K562 (cell line): ENCODE measurements around the gene RHEB. TPM values are rescaled to one million over a fixed set of nuclear protein-coding genes. Genes with fewer than 3 reads are reported as not detected.

Experiments
- ATAC-seq: fragments of 200-7000 bp; cut with Tn5 transposase; 3 replicates; pipeline ENCODE4 v1.9.1; 2020; ENCODE audit warnings: moderate library complexity
- BruUV-seq: library from RNA; stranded (reverse); fragments of 400-500 nt; replicated peaks from 2 replicates; lab custom pipeline; 2021; lab: Mats Ljungman, UMichigan
- CTCF ChIA-PET: fragments of 300-600 bp; formaldehyde crosslinking; extraction: SDS; loops from one replicate; lab custom pipeline; 2021; ENCODE audit warnings: low intra/inter-chr PET ratio; lab: Yijun Ruan, JAX
- POLR2A ChIA-PET: fragments of 300-600, 350-650 bp; sonication (Branson Sonifier 250); formaldehyde crosslinking; extraction: SDS; loops from one replicate; lab custom pipeline; 2021; ENCODE audit warnings: antibody characterized with exemption, inconsistent platforms; lab: Yijun Ruan, JAX
- DNase-seq, 4 experiments: peaks; one replicate each; pipeline versions ENCODE4 v3.0.0 to v3.0.0-alpha.2; 2011 to 2018; ENCODE audit warnings: low spot score in 3 of 4, mixed read lengths in 3 of 4; ENCODE audit errors: extremely low read depth in 1 of 4
- FAIRE-seq: peaks from 2 replicates; lab custom pipeline; 2011; peaks lifted over from hg19 to GRCh38; lab: Jason Lieb, UNC
- H2AFZ ChIP-seq: 2 replicates; pipeline ENCODE4 v1.6.0; 2011; ENCODE audit warnings: low read depth, low read length, control low read depth, inconsistent platforms
- H3K27ac ChIP-seq: fragments of 200-600 bp; 3 replicates; pipeline ENCODE4 v1.8.0; 2011; ENCODE audit warnings: low read depth, mild to moderate bottlenecking, control low read depth, inconsistent platforms, low read length, moderate library complexity, mixed read lengths; ENCODE audit errors: extremely low read depth
- H3K27me3 ChIP-seq, 2 experiments: fragments of 300-600 bp in 1 of 2; 2 replicates in 1 of 2; 3 replicates in 1 of 2; pipeline versions ENCODE4 v1.6.0 to v1.8.0; 2011; ENCODE audit warnings: inconsistent platforms in 2 of 2, low read length in 2 of 2, mild to moderate bottlenecking in 1 of 2, mixed read lengths in 1 of 2, moderate library complexity in 1 of 2; ENCODE audit not compliant: control insufficient read depth in 2 of 2, insufficient read depth in 2 of 2
- H3K36me3 ChIP-seq: fragments of 300-600 bp; 3 replicates; pipeline ENCODE4 v1.8.0; 2011; ENCODE audit warnings: mild to moderate bottlenecking, low read length, inconsistent platforms; ENCODE audit not compliant: control insufficient read depth, insufficient read depth
- H3K4me1 ChIP-seq, 2 experiments: fragments of 200-600 bp in 1 of 2; replicated peaks in 1 of 2; 2 replicates in 1 of 2; 3 replicates in 1 of 2; pipeline versions ENCODE4 v1.5.1 to v1.8.0; 2011; ENCODE audit warnings: inconsistent platforms in 2 of 2, low read length in 2 of 2, mild to moderate bottlenecking in 1 of 2, mixed read lengths in 1 of 2, moderate library complexity in 1 of 2; ENCODE audit not compliant: control insufficient read depth in 2 of 2, insufficient read depth in 2 of 2
- H3K4me2 ChIP-seq: 2 replicates; pipeline ENCODE4 v1.6.1; 2011; ENCODE audit warnings: low read length, control low read depth, inconsistent platforms, mixed read lengths; ENCODE audit not compliant: insufficient read depth
- H3K4me3 ChIP-seq: fragments of 200-600 bp; sonication (generic), shearing (Covaris generic); 2 replicates; pipeline ENCODE4 v1.5.1; 2016; ENCODE audit warnings: control low read depth, inconsistent platforms
- H3K79me2 ChIP-seq: fragments of 200-600 bp; 3 replicates; pipeline ENCODE4 v1.8.0; 2011; ENCODE audit warnings: low read length, inconsistent platforms; ENCODE audit not compliant: control insufficient read depth, insufficient read depth
- H3K9ac ChIP-seq, 2 experiments: 2 replicates each; pipeline versions ENCODE4 v1.6.0 to v1.6.1; 2011; ENCODE audit warnings: low read depth in 2 of 2, low read length in 2 of 2, control low read depth in 1 of 2, inconsistent platforms in 1 of 2, mild to moderate bottlenecking in 1 of 2, mixed read lengths in 1 of 2; ENCODE audit not compliant: insufficient read depth in 1 of 2
- H3K9me1 ChIP-seq: one replicate; pipeline ENCODE4 v1.6.0; 2011; ENCODE audit warnings: inconsistent platforms, mild to moderate bottlenecking, low read length, moderate library complexity; ENCODE audit not compliant: control insufficient read depth, insufficient read depth
- H3K9me3 ChIP-seq: replicated peaks from 2 replicates; pipeline ENCODE4 v1.5.1; 2011; ENCODE audit warnings: low read depth, low read length, inconsistent platforms; ENCODE audit not compliant: control insufficient read depth, insufficient read depth
- H4K20me1 ChIP-seq: replicated peaks from 2 replicates; pipeline ENCODE4 v1.6.1; 2011; ENCODE audit warnings: low read length, inconsistent platforms, mixed read lengths; ENCODE audit not compliant: control insufficient read depth, insufficient read depth
- BHLHE40 ChIP-seq: IDR thresholded peaks from 2 replicates; pipeline ENCODE4 v1.6.1; 2011; ENCODE audit warnings: low read length, improper control_type of control experiment
- RAD51 ChIP-seq: fragments of 450-650 bp; IDR thresholded peaks from 2 replicates; pipeline ENCODE4 v1.7.1; 2016; ENCODE audit warnings: low read depth, mild to moderate bottlenecking, borderline replicate concordance
- ZNF23 ChIP-seq: fragments of 250-450 bp; sonication (Bioruptor Pico); IDR thresholded peaks from 2 replicates; pipeline ENCODE4 v1.4.0; 2020; ENCODE audit warnings: mild to moderate bottlenecking
- ZNF239 ChIP-seq: fragments of 250-450 bp; sonication (Bioruptor Pico); IDR thresholded peaks from 2 replicates; pipeline ENCODE4 v1.4.0; 2020; ENCODE audit warnings: mild to moderate bottlenecking
- WGBS: fragments of 100-300 bp; shearing (Covaris generic); methylation state at CpG from one replicate; pipeline ENCODE4 v1.1.6; 2016; ENCODE audit warnings: low coverage, mixed read lengths; ENCODE audit not compliant: insufficient coverage; ENCODE audit errors: missing lambda C conversion rate; 5-methylcytosine and 5-hydroxymethylcytosine counted together
- in situ Hi-C: fragments of 300-500 bp; cut with MboI; formaldehyde crosslinking; loops from 4 replicates; pipeline ENCODE4 v1.15.0; 2018; ENCODE audit warnings: inconsistent platforms, mixed read lengths
- intact Hi-C: fragments of 100-400 bp; cut with micrococcal nuclease; formaldehyde crosslinking; loops from 2 replicates; pipeline ENCODE4 v1.14.2; 2022
- polyA plus RNA-seq, 8 experiments: library from polyadenylated mRNA; depleted of rRNA in 4 of 8; stranded (reverse) in 5 of 8; unstranded in 3 of 8; fragments of >200 nt; fragmentation: Nextera tagmentation in 2 of 8; fragmentation: Illumina TruSeq in 1 of 8; extraction: Ambion mirVana in 2 of 8; extraction: Trizol in 1 of 8; gene quantifications; 2 replicates each; pipeline versions ENCODE4 v1.2.1 to v1.2.3, GENCODE V29; 2011 to 2014; ENCODE audit warnings: inconsistent platforms in 1 of 8, missing spikeins in 1 of 8
- total RNA-seq, 7 experiments: library from RNA; depleted of rRNA in 6 of 7; stranded (reverse); fragments of >200 nt in 6 of 7; fragmentation: Illumina TruSeq in 2 of 7; extraction: Trizol in 2 of 7; gene quantifications; 2 replicates each; pipeline versions ENCODE4 v1.2.1 to v1.2.3, GENCODE V29; 2011 to 2021; ENCODE audit warnings: low replicate concordance in 1 of 7
- TF ChIP-seq, protein P1 (sequence below): sonication (generic); formaldehyde crosslinking; IDR thresholded peaks from 2 replicates; pipeline ENCODE4 v1.9.0; 2022; ENCODE audit warnings: mild to moderate bottlenecking, missing genetic modification reagents
- TF ChIP-seq, protein P2 (sequence below), 2 experiments: IDR thresholded peaks; 2 replicates each; pipeline ENCODE4 v1.6.1; 2011; ENCODE audit warnings: borderline replicate concordance in 1 of 2, control low read depth in 1 of 2, low read depth in 1 of 2, low read length in 1 of 2, mild to moderate bottlenecking in 1 of 2, mixed read lengths in 1 of 2, moderate library complexity in 1 of 2; ENCODE audit not compliant: insufficient read depth in 1 of 2, insufficient read length in 1 of 2, poor library complexity in 1 of 2, severe bottlenecking in 1 of 2; ENCODE audit errors: extremely low read depth in 1 of 2
- TF ChIP-seq, protein P3 (sequence below): sonication (generic); formaldehyde crosslinking; IDR thresholded peaks from 2 replicates; pipeline ENCODE4 v1.5.0; 2020; ENCODE audit warnings: missing genetic modification reagents

RHEB gene
- total and polyA plus RNA-seq, 9 of the 15 experiments (the other 6 are each of a cell fraction or from before 2014, with no cell fraction given): 28.5 to 249 (median 182) TPM

DNA sequence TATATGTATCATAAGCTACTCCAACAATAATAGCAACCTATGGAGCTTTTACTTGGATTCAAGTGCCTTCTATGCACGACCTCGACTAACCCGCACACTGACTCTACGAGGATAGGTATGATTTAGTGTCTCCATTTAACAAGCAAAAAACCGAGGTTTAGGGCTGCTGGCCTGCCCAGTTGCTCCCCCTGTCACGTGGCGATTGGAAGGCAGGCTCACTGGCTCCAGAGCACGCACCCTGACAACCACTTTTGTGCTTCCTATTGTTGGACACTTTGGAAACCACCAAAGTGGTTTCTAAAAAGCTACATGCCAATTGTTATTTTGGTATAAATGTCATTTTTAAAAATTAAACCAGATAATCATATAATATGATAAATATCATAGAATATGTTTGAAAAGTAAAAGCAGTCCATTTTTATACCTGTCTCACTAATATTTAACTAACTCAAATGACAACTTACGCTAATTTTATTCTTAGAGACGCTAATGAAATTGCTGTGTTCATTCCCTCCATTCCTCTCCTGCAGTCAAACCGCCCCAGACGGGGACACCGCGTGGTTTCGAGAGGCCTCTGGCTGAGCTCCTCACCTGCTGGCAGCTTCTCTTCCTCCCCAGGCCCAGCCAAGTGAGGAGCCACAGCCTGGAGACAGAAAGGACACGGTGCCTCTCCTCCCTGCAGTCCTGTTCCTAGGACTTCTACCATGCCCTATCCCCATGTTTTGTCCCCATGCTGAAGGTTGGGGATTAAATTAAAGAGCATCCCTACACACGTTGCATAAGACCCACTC lies 22.2 kb upstream of the RHEB start:
- Histone ChIP-seq H3K36me3 (no peaks in the 10 kb centered on the region), H3K4me1 (no peaks in the 10 kb centered on the region), H3K79me2 (no peaks in the 10 kb centered on the region), H3K9ac (no peak overlapping the region), H2AFZ (no peak overlapping the region), H3K4me3 (no peak overlapping the region), H3K9me3 (no peaks in the 10 kb centered on the region), H4K20me1 (no peaks in the 10 kb centered on the region), H3K9me1 (no peaks in the 10 kb centered on the region), H3K4me2 (no peak overlapping the region), H3K27me3 (peaks cover 65 to 73% of the 10 kb centered on the region in 2 experiments), H3K27ac (no peak overlapping the region)
- TF ChIP-seq ZNF23 (CRISPR knock-in tag) (no peak), BHLHE40 (0 out of 2 replicates have a peak, but pooled peaks have one; percentile 28), ZNF239 (CRISPR knock-in tag) (no peak), RAD51 (peak; percentile 37; the same call in 1 of the 2 replicates)
- TF ChIP-seq, protein P1, sequence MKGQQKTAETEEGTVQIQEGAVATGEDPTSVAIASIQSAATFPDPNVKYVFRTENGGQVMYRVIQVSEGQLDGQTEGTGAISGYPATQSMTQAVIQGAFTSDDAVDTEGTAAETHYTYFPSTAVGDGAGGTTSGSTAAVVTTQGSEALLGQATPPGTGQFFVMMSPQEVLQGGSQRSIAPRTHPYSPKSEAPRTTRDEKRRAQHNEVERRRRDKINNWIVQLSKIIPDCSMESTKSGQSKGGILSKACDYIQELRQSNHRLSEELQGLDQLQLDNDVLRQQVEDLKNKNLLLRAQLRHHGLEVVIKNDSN (CRISPR knock-in tag): 0 out of 2 replicates have a peak, but pooled peaks have one; percentile 36
- TF ChIP-seq, protein P2, sequence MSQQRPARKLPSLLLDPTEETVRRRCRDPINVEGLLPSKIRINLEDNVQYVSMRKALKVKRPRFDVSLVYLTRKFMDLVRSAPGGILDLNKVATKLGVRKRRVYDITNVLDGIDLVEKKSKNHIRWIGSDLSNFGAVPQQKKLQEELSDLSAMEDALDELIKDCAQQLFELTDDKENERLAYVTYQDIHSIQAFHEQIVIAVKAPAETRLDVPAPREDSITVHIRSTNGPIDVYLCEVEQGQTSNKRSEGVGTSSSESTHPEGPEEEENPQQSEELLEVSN (IDR thresholded peaks at IDR 0.05; ENCODE audit: borderline replicate concordance in 1 of 2, extremely low read depth in 1 of 2, insufficient read depth in 1 of 2, insufficient read length in 1 of 2, low read depth in 1 of 2, low read length in 1 of 2, poor library complexity in 1 of 2, severe bottlenecking in 1 of 2): peak in 1 of 2 experiments; percentile 9
- TF ChIP-seq, protein P3, sequence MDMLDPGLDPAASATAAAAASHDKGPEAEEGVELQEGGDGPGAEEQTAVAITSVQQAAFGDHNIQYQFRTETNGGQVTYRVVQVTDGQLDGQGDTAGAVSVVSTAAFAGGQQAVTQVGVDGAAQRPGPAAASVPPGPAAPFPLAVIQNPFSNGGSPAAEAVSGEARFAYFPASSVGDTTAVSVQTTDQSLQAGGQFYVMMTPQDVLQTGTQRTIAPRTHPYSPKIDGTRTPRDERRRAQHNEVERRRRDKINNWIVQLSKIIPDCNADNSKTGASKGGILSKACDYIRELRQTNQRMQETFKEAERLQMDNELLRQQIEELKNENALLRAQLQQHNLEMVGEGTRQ (CRISPR knock-in tag): peak; percentile 73
- no TSS peak for BruUV-seq
- ATAC-seq: peak; percentile 31
- no peak for FAIRE-seq
- WGBS: 1% methylated on average over 17 of the region's 17 CpGs
- ChIA-PET CTCF (no interaction called here), POLR2A (interaction anchor here (1.2 kb wide), 1 partner anchor 17 kb away, joined by 3 read pairs; no protein-coding TSS in a partner anchor)
- peak in 1 of 4 experiments; percentile 13 for DNase-seq
- intact Hi-C loops: no loop called here
- in situ Hi-C loops: no loop called here
